T1000 (cell line): ENCODE measurements around the gene ERMAP.
"Not testable (repeated sequence)": the region's sequence is repeated elsewhere in the genome, so short reads cannot be mapped to it uniquely, and the experiment has no call there.

Experiments used
- DNase-seq: peaks from one replicate; lab custom pipeline; 2025; ENCODE audit warnings: mixed read lengths; lab: John Stamatoyannopoulos, UW

ERMAP gene

DNA sequence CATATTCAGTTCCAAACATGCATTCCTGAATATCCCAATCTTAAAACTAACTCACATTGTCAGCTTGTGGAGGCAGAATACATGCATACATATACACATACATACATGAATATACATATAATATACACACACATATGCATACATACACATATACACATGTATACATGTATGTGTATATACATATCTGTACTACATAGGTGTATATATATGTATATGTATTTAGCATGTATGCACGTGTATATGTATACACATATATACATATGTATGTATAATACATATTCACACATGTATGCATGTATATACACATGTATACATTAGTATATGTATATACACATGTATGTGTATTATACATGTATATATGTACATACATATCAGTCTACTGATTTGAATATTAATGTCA, 28.3 kb downstream of the ERMAP start:
- DNase-seq: no peak

DNA sequence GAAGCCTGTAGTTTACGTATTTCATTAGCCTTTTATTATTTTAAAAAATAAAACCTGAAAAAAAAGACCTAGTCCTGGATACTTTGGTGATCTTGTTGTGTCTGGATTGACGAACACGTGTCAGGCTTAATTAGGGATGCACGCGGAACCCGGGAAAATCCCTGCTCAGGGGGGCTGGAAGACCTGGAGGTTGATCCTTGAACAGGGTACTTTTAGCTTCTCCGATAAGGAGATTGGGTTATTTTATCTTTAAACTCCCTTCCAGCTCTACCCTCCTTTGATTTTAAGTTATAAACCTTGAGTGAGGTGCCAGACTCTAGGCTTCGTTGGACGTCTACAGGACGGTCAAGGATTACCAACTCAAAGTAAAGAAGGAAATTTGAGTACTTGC, 28.9 kb downstream of the ERMAP start:
- DNase-seq: no peak

DNA sequence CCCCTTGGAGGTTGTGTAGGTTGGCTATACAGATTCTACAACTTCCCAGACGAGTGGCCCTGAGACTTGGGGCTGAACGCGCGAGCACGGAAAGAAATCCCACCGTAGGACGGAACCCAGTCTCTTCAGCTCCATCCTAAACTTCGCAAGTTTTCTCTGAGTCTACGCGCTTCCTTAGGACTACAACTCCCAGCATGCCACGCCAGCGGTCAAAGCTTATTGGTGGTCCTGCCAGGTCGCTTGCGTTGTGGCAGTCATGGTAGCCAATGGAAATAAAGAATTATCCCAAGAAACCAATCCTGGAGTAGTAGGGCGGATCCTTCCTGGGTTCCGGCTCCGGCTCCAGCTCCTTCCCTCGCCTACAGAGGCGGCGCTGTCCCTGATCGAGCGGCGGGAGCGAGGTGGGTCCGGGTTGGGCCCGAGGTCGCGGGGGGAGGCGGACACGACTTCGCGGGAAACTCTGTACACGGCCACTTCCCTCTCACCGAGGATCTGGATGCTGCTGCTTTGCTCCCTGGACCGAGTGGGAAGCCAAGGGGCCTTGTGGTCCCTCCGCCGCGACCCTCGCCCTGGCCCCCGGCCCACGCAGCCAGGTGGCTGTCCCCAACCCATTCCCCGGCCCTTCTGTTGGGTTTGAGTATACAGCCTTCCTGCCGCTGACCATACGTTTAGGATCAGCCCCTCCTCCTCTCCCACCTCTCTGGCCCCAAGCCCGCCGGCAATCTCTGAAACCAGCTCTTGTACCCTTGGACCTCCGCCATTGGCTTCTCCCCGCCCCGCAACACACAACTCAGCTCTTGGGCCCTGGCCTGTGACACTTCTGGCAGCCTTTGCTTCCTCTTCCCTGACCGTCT, 29.6 kb downstream of the ERMAP start, which contains the start of gene ZNF691:
ZNF691 (plus strand) TSS at position 357 of the 854 bp plus-strand sequence. CDS start 3,046 bp downstream, outside the sequence.
- DNase-seq: peak; percentile 89

DNA sequence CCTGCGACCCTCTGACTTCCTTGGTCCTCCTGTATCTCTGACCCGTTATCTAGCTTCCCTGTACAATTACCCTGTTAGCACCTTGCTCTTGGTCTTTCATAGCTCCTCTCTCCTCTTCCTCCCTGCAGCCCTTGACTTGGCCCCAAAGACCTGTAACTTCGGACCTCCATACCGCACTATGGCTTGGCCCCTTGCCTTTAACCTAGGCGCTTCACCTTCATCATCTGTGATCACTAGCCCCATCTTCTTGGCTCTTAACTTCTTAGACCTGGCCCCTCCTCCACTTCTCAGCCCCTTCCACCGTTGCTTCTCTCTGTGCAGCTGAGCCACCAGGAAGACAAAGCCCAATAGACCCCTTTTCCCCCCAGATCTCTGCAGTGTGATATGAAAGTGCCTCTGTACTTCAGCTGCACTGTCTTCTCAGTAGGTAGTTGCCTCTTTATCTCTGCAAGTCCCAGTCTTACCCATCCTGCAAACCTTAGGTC, 30.2 kb downstream of the ERMAP start:
- no peak for DNase-seq

DNA sequence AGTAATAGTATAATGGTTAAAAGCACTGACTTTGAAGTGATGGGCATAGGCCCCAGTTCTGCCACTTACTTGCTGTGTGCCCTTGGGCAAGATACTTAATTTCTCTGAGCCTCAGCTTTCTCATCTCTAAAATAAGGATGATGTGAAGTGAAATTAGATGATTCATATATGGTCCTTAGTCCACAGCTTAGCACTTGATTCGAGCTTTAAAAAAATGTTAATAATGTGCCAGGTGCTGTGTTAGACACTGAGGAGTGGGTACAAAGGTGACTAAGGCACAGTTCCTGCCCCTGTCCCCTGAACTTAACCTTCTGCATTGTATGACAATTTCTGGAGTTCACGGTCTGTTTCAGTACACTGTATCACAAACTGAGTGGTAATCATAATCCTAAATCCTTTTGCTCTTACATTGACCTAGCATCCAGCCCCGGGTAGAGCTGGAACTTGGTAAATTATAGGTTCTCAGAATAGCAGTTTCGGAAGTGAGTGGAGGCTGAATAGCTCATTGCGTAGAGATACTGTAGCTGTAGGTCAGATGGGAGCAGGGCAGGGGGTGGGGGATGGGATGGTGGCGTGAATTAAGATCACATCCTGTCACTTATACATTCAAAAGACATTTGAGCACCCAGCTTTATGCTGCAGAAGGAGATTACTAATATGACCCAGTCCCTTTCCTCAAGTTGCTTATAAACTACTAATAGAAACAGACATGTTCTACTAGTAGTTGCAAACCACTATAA, 31.0 kb downstream of the ERMAP start:
- DNase-seq: no peak

- no peak for DNase-seq
Measured at GRCh38 chr1:42848823-42849537, 32.1 kb downstream of the ERMAP start.

GRCh38 chr1:42849944-42850343, 33.0 kb downstream of the ERMAP start:
- DNase-seq: no peak

DNA sequence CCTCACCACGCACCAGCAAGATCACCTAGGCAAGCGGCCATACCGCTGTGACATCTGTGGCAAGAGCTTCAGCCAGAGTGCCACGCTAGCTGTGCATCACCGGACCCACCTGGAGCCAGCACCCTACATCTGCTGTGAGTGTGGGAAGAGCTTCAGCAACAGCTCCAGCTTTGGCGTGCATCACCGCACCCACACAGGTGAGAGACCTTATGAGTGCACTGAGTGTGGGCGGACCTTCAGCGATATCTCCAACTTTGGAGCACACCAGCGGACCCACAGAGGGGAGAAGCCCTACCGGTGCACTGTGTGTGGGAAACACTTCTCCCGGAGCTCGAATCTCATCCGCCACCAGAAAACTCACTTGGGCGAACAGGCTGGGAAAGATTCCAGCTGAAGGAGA, 34.5 kb downstream of the ERMAP start:
- no peak for DNase-seq

DNA sequence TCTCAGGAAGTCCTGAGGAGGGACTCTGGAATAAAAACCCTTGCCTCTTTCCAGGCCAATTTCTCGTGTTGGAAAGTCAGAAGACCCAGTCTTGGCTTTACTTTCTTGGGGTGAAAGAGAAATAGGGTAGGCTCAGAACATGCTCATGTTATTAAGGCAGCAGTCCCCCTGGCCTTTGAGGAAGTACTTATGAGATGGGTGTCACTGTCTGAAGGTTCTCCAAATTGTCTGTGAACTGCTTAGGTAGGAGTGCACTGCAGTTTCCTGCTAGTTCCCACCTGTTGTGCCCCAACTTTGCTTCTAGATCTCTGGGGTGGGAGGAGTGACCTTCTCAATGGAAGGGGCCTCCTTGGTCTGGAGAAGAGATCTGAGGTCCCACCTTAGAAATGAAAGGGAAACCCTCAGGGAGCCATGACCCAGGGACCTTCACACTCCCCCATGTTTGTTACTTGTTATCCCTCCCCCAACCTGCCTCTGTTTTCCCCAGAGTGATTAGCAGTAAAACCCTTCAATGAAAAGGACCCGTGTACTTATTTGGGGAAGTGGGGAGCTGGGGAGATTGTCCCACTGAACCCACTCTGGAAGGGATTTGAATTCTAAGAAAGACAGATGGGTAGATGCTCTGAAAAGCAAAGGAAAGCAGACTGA, 35.2 kb downstream of the ERMAP start:
- DNase-seq: no peak

- no peak for DNase-seq
Measured at GRCh38 chr1:42852608-42852980, 35.7 kb downstream of the ERMAP start.

DNA sequence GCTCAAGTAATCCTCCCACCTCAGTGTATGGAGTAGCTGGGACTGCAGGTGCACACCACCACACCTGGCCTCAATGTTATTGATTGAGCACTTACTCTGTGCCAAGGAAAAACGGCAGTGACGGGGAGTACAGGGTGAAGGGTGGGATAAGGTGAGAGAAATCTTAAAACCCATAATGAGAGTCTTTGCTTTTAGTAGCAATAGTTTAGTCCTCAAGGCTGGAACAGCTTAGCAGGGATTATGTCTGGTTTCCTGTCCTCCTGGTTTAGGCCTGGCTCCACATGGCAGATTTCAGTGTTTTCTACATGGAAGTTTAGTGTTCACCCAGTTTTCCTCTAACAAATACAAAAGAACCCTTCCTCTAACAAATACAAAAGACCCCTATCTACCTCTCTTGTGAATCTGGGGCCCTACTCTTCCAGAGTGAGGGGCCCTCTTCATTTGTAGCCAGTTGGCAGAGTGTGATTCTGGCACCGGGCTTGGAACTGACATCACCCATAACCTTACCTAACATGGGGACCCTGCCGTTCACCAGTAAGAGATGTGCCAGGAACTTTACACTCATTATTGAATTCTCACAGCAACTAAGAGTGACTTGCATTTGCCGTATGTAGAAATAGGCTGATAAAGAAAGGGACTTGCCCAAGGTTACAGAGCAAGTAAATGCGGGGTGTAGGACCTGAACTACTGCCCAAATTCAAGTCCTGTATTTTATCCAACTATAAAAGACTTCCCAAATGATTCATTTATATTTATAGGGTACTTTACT, 36.4 kb downstream of the ERMAP start:
- no peak for DNase-seq

DNA sequence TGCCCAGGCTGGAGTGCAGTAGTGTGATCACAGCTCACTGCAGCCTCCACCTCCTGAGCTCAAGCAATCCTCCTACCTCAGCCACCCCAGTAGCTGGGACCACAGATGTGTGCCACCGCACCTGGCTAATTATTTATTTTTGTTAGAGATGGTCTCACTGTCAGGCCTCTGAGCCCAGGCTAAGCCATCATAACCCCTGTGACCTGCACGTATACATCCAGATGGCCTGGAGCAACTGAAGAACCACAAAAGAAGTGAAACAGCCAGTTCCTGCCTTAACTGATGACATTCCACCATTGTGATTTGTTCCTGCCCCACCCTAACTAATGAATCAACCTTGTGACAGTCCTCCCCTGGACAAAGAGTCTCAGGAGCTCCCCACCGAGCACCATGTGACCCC, 39.6 kb downstream of the ERMAP start:
- DNase-seq: not testable (repeated sequence)

- not testable (repeated sequence) for DNase-seq
Measured at GRCh38 chr1:42859366-42859765, 42.4 kb downstream of the ERMAP start.

- no peak for DNase-seq
Measured at GRCh38 chr1:42860339-42861013, 43.6 kb downstream of the ERMAP start.

DNA sequence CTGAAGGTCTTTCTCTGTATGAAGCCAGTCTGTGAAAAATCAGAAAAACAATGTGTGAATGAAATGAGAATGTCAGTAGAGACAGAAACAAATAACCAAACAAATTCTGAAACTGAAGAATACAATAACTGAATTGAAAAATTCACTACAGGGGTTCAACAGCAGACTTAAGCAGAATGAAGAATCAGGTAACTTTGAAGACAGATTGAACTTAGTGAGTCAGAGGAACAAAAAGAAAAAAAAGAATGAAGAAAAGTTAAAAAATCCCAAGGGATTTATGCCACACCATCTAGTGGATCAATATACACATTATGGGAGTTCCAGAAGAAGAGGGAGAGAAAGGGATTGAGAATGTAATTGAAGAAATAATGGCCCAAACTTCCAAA, 44.1 kb downstream of the ERMAP start:
- DNase-seq: no peak

- DNase-seq: no peak
Measured at GRCh38 chr1:42866549-42866948, 49.6 kb downstream of the ERMAP start.

GRCh38 chr1:42868466-42868865, 51.5 kb downstream of the ERMAP start:
- DNase-seq: not testable (repeated sequence)

DNA sequence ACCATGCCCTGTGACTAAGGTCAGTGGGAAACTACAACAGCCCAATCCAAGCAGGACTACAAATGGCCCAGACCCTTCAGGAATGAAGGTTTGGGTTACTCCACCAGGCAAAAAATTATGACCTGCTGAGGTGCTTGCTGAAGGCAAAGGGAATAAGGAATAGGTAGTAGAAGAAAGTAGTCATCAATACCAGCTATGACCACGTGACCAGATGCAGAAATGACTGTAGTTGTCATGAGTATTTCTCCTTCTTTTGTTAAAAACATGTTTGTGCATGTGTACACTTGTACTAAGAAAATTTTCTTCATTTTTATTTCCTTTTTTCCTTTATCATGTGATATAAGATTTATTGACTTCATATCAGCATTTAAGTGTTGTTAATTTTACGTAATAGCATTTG, 52.3 kb downstream of the ERMAP start:
- not testable (repeated sequence) for DNase-seq

GRCh38 chr1:42869751-42870150, 52.8 kb downstream of the ERMAP start:
- DNase-seq: not testable (repeated sequence)

GRCh38 chr1:42873108-42873507, 56.2 kb downstream of the ERMAP start:
- DNase-seq: not testable (repeated sequence)

GRCh38 chr1:42873670-42874069, 56.7 kb downstream of the ERMAP start:
- no peak for DNase-seq
